ENCODE results near the gene ZNF226. TPM values are rescaled to one million over a fixed set of nuclear protein-coding genes. Genes with fewer than 3 reads are reported as not detected.
A peak's percentile ranks its signal among the peaks of the same experiment; 100 is the strongest.

ZNF226 gene
- total and polyA plus RNA-seq, 9 of the 15 experiments (the other 6 are each of a cell fraction or from before 2014, with no cell fraction given) = 6.2 to 19.4 (median 9.3) TPM

DNA sequence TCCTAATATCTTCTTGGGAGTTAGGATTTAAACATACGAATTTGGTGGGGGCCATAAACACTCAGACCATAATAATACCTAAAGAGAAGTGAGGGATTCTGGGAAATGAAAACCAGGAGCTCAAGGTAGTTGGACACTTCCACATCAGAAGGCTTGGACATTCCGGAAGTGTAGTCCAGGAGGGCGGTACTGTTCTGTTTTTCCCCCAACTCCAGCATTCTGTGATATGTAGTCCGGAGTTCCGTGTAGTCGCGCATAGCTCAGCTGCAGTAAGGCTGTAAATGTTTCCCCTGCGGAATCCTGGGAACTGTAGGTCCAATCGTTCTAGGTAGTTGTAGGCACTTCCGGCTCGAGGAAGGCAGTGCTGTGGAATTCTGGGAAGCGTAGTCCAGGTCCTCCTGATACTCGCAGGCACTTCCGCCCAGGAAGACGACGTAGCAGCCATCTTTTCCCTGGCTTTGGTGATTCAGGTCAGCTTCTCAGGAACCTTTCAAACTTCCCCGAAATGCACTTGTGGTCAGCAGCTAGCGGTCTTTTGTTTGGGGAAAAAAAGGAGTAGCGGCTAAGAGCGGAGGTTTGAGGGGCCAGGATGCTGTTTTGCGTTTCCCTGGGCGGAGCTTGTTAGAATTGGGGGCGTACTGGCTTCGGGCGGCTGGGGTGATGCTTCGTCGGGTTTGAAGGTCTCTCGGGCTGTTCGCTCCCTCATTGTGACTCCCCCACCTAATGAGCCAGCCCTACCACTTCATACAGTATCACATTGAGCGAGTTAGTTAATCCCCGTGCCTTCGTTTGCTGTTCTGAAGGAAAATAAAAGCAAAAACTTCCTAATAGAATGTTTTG lies at the start of gene ZNF226 (continued):
- TF ChIP-seq, protein P1, sequence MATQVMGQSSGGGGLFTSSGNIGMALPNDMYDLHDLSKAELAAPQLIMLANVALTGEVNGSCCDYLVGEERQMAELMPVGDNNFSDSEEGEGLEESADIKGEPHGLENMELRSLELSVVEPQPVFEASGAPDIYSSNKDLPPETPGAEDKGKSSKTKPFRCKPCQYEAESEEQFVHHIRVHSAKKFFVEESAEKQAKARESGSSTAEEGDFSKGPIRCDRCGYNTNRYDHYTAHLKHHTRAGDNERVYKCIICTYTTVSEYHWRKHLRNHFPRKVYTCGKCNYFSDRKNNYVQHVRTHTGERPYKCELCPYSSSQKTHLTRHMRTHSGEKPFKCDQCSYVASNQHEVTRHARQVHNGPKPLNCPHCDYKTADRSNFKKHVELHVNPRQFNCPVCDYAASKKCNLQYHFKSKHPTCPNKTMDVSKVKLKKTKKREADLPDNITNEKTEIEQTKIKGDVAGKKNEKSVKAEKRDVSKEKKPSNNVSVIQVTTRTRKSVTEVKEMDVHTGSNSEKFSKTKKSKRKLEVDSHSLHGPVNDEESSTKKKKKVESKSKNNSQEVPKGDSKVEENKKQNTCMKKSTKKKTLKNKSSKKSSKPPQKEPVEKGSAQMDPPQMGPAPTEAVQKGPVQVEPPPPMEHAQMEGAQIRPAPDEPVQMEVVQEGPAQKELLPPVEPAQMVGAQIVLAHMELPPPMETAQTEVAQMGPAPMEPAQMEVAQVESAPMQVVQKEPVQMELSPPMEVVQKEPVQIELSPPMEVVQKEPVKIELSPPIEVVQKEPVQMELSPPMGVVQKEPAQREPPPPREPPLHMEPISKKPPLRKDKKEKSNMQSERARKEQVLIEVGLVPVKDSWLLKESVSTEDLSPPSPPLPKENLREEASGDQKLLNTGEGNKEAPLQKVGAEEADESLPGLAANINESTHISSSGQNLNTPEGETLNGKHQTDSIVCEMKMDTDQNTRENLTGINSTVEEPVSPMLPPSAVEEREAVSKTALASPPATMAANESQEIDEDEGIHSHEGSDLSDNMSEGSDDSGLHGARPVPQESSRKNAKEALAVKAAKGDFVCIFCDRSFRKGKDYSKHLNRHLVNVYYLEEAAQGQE (IDR thresholded peaks at IDR 0.05; ENCODE audit: borderline replicate concordance) = 0 out of 2 replicates have a peak, but pooled peaks have one; percentile 13
- TF ChIP-seq, protein P1 (CRISPR knock-in tag; IDR thresholded peaks at IDR 0.05; ENCODE audit: low read depth) = no peak
- no peak for TF ChIP-seq ATF6 (CRISPR knock-in tag; IDR thresholded peaks at IDR 0.05)
- TF ChIP-seq FIP1L1 (IDR thresholded peaks at IDR 0.05; ENCODE audit: low read depth, low read length, poor library complexity, severe bottlenecking) = no peak
- no peak for TF ChIP-seq PPARD (CRISPR knock-in tag; IDR thresholded peaks at IDR 0.05)
- TF ChIP-seq, protein P2, sequence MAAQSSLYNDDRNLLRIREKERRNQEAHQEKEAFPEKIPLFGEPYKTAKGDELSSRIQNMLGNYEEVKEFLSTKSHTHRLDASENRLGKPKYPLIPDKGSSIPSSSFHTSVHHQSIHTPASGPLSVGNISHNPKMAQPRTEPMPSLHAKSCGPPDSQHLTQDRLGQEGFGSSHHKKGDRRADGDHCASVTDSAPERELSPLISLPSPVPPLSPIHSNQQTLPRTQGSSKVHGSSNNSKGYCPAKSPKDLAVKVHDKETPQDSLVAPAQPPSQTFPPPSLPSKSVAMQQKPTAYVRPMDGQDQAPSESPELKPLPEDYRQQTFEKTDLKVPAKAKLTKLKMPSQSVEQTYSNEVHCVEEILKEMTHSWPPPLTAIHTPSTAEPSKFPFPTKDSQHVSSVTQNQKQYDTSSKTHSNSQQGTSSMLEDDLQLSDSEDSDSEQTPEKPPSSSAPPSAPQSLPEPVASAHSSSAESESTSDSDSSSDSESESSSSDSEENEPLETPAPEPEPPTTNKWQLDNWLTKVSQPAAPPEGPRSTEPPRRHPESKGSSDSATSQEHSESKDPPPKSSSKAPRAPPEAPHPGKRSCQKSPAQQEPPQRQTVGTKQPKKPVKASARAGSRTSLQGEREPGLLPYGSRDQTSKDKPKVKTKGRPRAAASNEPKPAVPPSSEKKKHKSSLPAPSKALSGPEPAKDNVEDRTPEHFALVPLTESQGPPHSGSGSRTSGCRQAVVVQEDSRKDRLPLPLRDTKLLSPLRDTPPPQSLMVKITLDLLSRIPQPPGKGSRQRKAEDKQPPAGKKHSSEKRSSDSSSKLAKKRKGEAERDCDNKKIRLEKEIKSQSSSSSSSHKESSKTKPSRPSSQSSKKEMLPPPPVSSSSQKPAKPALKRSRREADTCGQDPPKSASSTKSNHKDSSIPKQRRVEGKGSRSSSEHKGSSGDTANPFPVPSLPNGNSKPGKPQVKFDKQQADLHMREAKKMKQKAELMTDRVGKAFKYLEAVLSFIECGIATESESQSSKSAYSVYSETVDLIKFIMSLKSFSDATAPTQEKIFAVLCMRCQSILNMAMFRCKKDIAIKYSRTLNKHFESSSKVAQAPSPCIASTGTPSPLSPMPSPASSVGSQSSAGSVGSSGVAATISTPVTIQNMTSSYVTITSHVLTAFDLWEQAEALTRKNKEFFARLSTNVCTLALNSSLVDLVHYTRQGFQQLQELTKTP (IDR thresholded peaks at IDR 0.05; ENCODE audit: low read depth in 1 of 2, partially characterized antibody in 2 of 2) = peak in 1 of 2 experiments; percentile 96
- TF ChIP-seq ZFPM2 (CRISPR knock-in tag; IDR thresholded peaks at IDR 0.05) = no peak
- peak; percentile 10; the same call in 1 of the 2 replicates for TF ChIP-seq ESRRA (IDR thresholded peaks at IDR 0.05; ENCODE audit: borderline replicate concordance, low read depth)
